ENCODE data around the gene OGT.

- no peak for TF ChIP-seq CTCF (IDR thresholded peaks at IDR 0.05)
- TF ChIP-seq ZFX (IDR thresholded peaks at IDR 0.05; ENCODE audit: borderline replicate concordance), result no peak
Observed at GRCh38 chrX:71621603-71622002, 88.7 kb downstream of the OGT start.
